ENCODE data around the gene TAS2R16.
"Not testable (repeated sequence)": the region's sequence is repeated elsewhere in the genome, so short reads cannot be mapped to it uniquely, and the experiment has no call there.

The TAS2R16 gene

GRCh38 chr7:122970740-122971725, 24.5 kb downstream of the TAS2R16 start:
- no peak for DNase-seq

- no peak for DNase-seq
These were observed 27.1 kb downstream of the TAS2R16 start for GRCh38 chr7:122968389-122968788.

- no peak for DNase-seq
These were observed 30.2 kb downstream of the TAS2R16 start for GRCh38 chr7:122965306-122965705.

- not testable (repeated sequence) for DNase-seq
These were observed 41.8 kb downstream of the TAS2R16 start for GRCh38 chr7:122953678-122954077.

- DNase-seq: no peak
These were observed 44.5 kb downstream of the TAS2R16 start for GRCh38 chr7:122951006-122951405.

GRCh38 chr7:122949186-122949585, 46.3 kb downstream of the TAS2R16 start:
- DNase-seq: no peak
